LNCAP (cell line): Measurements from ENCODE around the gene PCSK5.

Source experiments
- CTCF ChIP-seq: fragments of 450-650 bp; IDR thresholded peaks from 2 replicates; pipeline ENCODE4 v1.5.1; 2017; ENCODE audit warnings: mild to moderate bottlenecking

PCSK5 gene

DNA sequence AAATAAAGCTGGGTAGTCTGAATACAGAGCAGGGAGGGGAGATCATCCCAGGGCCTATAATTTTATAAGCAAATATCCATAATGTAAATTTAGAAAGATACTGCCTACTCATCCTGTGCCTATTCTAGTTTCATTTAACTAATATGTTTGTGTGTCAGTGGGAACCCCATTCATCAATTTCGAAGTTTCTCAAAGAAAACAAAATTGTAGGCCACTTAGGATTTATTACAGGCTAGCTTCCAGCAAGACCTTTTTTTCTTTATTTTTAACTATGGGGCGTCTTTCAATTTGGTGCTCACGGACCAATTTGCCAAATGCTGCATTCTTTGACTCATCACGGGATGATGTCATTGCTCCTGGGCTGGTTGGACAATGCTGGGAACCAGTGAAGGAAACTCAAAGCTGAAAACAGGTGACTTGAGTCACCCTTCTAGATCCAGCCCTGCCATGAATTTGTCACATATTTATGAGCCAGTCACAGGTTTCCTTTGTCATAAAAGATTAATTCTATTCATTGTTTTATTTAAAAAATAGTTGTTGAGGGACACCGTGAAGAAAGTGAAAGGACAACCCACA lies 13.4 kb downstream of the PCSK5 start:
- TF ChIP-seq CTCF = no peak

GRCh38 chr9:75904364-75904763 lies 13.9 kb downstream of the PCSK5 start:
- no peak for TF ChIP-seq CTCF

GRCh38 chr9:75906531-75906930 lies 16.1 kb downstream of the PCSK5 start:
- no peak for TF ChIP-seq CTCF

DNA sequence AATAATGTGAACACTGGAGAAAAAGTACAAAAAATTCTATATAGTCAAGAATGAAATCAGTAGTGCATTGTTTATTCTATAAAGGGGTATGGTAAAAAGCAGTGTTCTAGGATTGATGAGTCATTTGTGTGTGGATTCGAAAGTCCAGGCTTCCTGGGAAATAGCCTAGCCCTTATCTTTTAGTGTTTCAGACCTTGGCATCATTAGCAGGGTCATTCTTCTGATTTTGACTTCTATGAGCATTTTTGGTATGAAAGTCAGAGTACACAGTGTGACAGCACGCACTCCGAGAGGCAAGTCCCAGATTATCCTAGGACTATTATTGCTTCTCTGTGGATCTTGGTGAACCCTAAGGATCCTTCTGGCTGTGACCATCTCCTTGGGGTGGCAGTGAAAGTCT lies 16.9 kb downstream of the PCSK5 start:
- TF ChIP-seq CTCF = no peak

DNA sequence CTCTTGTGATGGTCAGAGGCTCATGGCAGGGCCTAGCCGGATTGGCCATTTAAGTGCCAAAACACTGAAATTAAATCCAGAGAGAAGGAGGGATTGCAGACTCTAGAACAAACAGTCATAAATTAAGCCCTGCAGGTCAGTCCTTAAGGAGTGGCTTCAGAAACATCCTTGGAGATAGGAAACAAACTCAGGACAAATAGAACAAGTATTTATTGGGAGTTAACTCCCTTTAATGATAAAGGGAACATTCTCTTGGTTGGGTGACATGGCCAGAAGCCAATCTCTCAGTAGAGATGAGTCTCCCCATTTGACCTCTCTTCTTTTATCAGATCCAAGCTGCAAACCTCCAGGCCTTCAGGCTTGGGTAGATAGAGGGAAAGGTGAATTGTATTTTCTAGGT lies 17.4 kb downstream of the PCSK5 start:
- TF ChIP-seq CTCF = no peak

GRCh38 chr9:75909776-75910175 lies 19.3 kb downstream of the PCSK5 start:
- TF ChIP-seq CTCF = no peak

DNA sequence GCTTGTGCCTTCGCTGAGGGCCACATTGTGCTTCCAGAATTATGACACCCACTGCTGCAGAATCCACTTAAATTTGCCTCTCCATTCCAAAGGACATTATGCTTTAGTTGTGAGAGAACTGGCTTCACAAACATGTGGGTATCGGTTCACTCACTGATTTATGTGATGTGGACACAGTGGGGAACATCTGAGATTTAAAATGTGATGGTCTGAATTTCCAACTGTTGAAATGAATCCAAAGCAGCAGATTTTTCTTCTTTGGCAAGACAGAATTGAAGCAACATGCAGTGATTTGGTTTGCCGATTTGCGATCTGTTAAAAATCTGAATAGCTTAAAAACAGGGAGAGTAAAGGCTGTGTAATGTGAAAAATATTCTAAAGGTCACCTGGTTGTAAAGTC lies 20.3 kb downstream of the PCSK5 start:
- no peak for TF ChIP-seq CTCF

GRCh38 chr9:75911390-75911789 lies 20.9 kb downstream of the PCSK5 start:
- no peak for TF ChIP-seq CTCF
